Panc1 (cell line): ENCODE measurements around the gene ABAT. TPM values are rescaled to one million over a fixed set of nuclear protein-coding genes. Genes with fewer than 3 reads are reported as not detected.

Source experiments
- ATAC-seq: fragments of 200-7000 bp; cut with Tn5 transposase; 2 replicates; pipeline ENCODE4 v1.9.1; 2020; ENCODE audit warnings: mild to moderate bottlenecking, moderate library complexity
- BruUV-seq: library from RNA; stranded (reverse); fragments of 400-500 nt; replicated peaks from 2 replicates; lab custom pipeline; 2021; lab: Mats Ljungman, UMichigan
- CTCF ChIA-PET: fragments of 300-600 bp; sonication (Branson Sonifier 250); formaldehyde crosslinking; loops from one replicate; lab custom pipeline; 2022; ENCODE audit warnings: antibody characterized with exemption; lab: Charles Lee
- POLR2A ChIA-PET: fragments of 300-600 bp; sonication (Branson Sonifier 250); formaldehyde crosslinking; loops from one replicate; lab custom pipeline; 2022; ENCODE audit warnings: antibody characterized with exemption; lab: Charles Lee
- DNase-seq: peaks from one replicate; pipeline ENCODE4 v3.0.0-alpha.2; 2010; ENCODE audit warnings: low read depth, low spot score
- H3K27ac ChIP-seq: 2 replicates; pipeline ENCODE4 v1.5.1; 2011; ENCODE audit warnings: mild to moderate bottlenecking, low read length, inconsistent platforms
- H3K27me3 ChIP-seq: fragments of 200-500 bp; sonication (Bioruptor generic); 2 replicates; pipeline ENCODE4 v1.6.0; 2014; ENCODE audit warnings: low read length, inconsistent platforms; ENCODE audit not compliant: control insufficient read depth, insufficient read depth
- H3K36me3 ChIP-seq: fragments of 200-500 bp; sonication (Bioruptor generic); 2 replicates; pipeline ENCODE4 v1.5.1; 2014; ENCODE audit warnings: inconsistent platforms, mild to moderate bottlenecking, low read length, moderate library complexity; ENCODE audit not compliant: control insufficient read depth, insufficient read depth
- H3K4me1 ChIP-seq: 2 replicates; pipeline ENCODE4 v1.5.1; 2011; ENCODE audit warnings: inconsistent platforms, mild to moderate bottlenecking, low read length, moderate library complexity; ENCODE audit not compliant: control insufficient read depth, insufficient read depth
- H3K4me3 ChIP-seq, 2 experiments: 2 replicates each; pipeline ENCODE4 v1.5.1; 2011 to 2012; ENCODE audit warnings: low read depth in 2 of 2, low read length in 2 of 2, mild to moderate bottlenecking in 2 of 2, inconsistent platforms in 1 of 2, moderate library complexity in 1 of 2
- H3K9me3 ChIP-seq: fragments of 200-500 bp; sonication (Bioruptor generic); 2 replicates; pipeline ENCODE4 v1.5.1; 2014; ENCODE audit warnings: low read depth, mild to moderate bottlenecking, inconsistent platforms, low read length, moderate library complexity; ENCODE audit not compliant: control insufficient read depth, insufficient read depth
- CTCF ChIP-seq: fragments of 450-650 bp; IDR thresholded peaks from 2 replicates; pipeline ENCODE4 v1.5.1; 2017; ENCODE audit warnings: mild to moderate bottlenecking
- POLR2AphosphoS5 ChIP-seq: IDR thresholded peaks from 2 replicates; pipeline ENCODE4 v1.6.1; 2012; ENCODE audit warnings: mild to moderate bottlenecking, low read depth, low read length, moderate library complexity
- SIN3A ChIP-seq: IDR thresholded peaks from 2 replicates; pipeline ENCODE4 v1.6.1; 2012; ENCODE audit warnings: low read depth, mild to moderate bottlenecking, low read length, moderate library complexity, borderline replicate concordance; ENCODE audit not compliant: insufficient read depth
- TCF7L2 ChIP-seq: IDR thresholded peaks from 2 replicates; pipeline ENCODE4 v1.6.1; 2011; ENCODE audit warnings: mild to moderate bottlenecking, low read depth, low read length, inconsistent platforms
- in situ Hi-C: cut with HindIII; loops from 2 replicates; pipeline ENCODE4 v1.10.0; 2016; ENCODE audit warnings: low sequenced_read_pairs, low pct_unique_long_range_greater_than_20kb
- intact Hi-C: fragments of 100-400 bp; cut with micrococcal nuclease; formaldehyde crosslinking; loops from one replicate; pipeline ENCODE4 v1.10.0; 2022; ENCODE audit not compliant: unreplicated experiment
- total RNA-seq: library from RNA; stranded (reverse); gene quantifications from one replicate; pipeline ENCODE4 v1.2.1, GENCODE V29; 2021; ENCODE audit not compliant: unreplicated experiment
- TF ChIP-seq, protein P1 (sequence below), 2 experiments: IDR thresholded peaks; 2 replicates each; pipeline ENCODE4 v1.6.1; 2011 to 2012; ENCODE audit warnings: low read depth in 2 of 2, control low read depth in 1 of 2, low read length in 1 of 2, mild to moderate bottlenecking in 1 of 2, moderate library complexity in 1 of 2; ENCODE audit not compliant: insufficient read depth in 1 of 2

Gene ABAT
- total RNA-seq, 1 experiment from 2014 or later, result 0.77 TPM

GRCh38 chr16:8663192-8664089 is 11.0 kb upstream of the ABAT start:
- H3K9me3 ChIP-seq, result no peaks in the 10 kb centered on the region
- H3K36me3 ChIP-seq, result no peaks in the 10 kb centered on the region
- intact Hi-C loops (no loop called here), in situ Hi-C loops (no loop called here)
- DNase-seq, result no peak
- BruUV-seq, result no TSS peak
- H3K4me1 ChIP-seq, result no peaks in the 10 kb centered on the region
- H3K27ac ChIP-seq, result no peak overlapping the region
- H3K4me3 ChIP-seq, result no peak overlapping the region
- POLR2A ChIA-PET, result no interaction called here
- ATAC-seq, result no peak
- no peaks in the 10 kb centered on the region for H3K27me3 ChIP-seq
- CTCF ChIA-PET, result interaction anchor here (0.6 kb wide), 1 partner anchor 430 kb away, joined by 3 read pairs; no protein-coding TSS in a partner anchor
- TF ChIP-seq, protein P1, sequence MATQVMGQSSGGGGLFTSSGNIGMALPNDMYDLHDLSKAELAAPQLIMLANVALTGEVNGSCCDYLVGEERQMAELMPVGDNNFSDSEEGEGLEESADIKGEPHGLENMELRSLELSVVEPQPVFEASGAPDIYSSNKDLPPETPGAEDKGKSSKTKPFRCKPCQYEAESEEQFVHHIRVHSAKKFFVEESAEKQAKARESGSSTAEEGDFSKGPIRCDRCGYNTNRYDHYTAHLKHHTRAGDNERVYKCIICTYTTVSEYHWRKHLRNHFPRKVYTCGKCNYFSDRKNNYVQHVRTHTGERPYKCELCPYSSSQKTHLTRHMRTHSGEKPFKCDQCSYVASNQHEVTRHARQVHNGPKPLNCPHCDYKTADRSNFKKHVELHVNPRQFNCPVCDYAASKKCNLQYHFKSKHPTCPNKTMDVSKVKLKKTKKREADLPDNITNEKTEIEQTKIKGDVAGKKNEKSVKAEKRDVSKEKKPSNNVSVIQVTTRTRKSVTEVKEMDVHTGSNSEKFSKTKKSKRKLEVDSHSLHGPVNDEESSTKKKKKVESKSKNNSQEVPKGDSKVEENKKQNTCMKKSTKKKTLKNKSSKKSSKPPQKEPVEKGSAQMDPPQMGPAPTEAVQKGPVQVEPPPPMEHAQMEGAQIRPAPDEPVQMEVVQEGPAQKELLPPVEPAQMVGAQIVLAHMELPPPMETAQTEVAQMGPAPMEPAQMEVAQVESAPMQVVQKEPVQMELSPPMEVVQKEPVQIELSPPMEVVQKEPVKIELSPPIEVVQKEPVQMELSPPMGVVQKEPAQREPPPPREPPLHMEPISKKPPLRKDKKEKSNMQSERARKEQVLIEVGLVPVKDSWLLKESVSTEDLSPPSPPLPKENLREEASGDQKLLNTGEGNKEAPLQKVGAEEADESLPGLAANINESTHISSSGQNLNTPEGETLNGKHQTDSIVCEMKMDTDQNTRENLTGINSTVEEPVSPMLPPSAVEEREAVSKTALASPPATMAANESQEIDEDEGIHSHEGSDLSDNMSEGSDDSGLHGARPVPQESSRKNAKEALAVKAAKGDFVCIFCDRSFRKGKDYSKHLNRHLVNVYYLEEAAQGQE (IDR thresholded peaks at IDR 0.05; ENCODE audit: insufficient read depth in 1 of 2, low read depth in 2 of 2, low read length in 1 of 2), result no peak
- TF ChIP-seq CTCF, result no peak
- TF ChIP-seq POLR2AphosphoS5, result no peak
- no peak for TF ChIP-seq SIN3A
- no peak for TF ChIP-seq TCF7L2

DNA sequence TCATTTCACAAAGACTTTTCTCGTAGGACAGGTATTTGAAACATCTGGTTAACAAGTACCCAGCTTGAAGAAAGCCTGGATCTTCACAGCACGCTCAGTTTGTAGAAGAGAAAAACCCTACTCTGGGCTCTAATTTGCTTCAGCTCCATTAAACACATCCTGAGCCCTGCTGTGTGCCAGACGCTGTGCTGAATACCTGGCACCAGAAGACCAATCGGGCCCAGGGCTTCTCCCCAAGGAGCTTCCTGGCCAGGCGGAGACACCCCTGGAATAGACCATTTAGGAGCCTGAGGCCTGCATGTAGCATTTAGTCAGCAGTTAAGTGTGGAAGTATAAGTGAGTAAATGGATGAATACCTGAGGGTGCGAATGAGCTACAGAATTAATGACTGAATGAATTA is 8.9 kb upstream of the ABAT start:
- ChIA-PET CTCF (interaction anchor here (0.6 to 1.1 kb wide), 3 partner anchors 126 to 343 kb away, joined by 3 to 4 read pairs (median 3); no protein-coding TSS in a partner anchor), POLR2A (no interaction called here)
- DNase-seq (no peak), ATAC-seq (no peak)
- no peaks in the 10 kb centered on the region for H3K9me3 ChIP-seq
- no peaks in the 10 kb centered on the region for H3K36me3 ChIP-seq
- in situ Hi-C loops, result no loop called here
- TF ChIP-seq CTCF (no peak), SIN3A (no peak), TCF7L2 (no peak), POLR2AphosphoS5 (no peak)
- TF ChIP-seq, protein P1 (IDR thresholded peaks at IDR 0.05; ENCODE audit: insufficient read depth in 1 of 2, low read depth in 2 of 2, low read length in 1 of 2), result no peak
- H3K4me3 ChIP-seq, result no peak overlapping the region
- H3K4me1 ChIP-seq, result no peaks in the 10 kb centered on the region
- intact Hi-C loops, result no loop called here
- H3K27me3 ChIP-seq, result no peaks in the 10 kb centered on the region
- no TSS peak for BruUV-seq
- H3K27ac ChIP-seq, result no peak overlapping the region
